HepG2 (cell line): Measurements from ENCODE around the gene GABRB3. TPM values are rescaled to one million over a fixed set of nuclear protein-coding genes. Genes with fewer than 3 reads are reported as not detected.

Source experiments
- ATAC-seq: fragments of 200-7000 bp; cut with Tn5 transposase; 3 replicates; pipeline ENCODE4 v1.9.1; 2020; ENCODE audit warnings: mild to moderate bottlenecking, moderate library complexity
- BruUV-seq: library from RNA; stranded (reverse); fragments of 400-500 nt; replicated peaks from 2 replicates; lab custom pipeline; 2021; lab: Mats Ljungman, UMichigan
- CTCF ChIA-PET: fragments of 300-600 bp; formaldehyde crosslinking; extraction: SDS; loops from one replicate; lab custom pipeline; 2021; ENCODE audit warnings: low total read pairs, inconsistent platforms, low intra/inter-chr PET ratio; lab: Yijun Ruan, JAX
- POLR2A ChIA-PET: fragments of 350-600 bp; sonication (Branson Sonifier 250); formaldehyde crosslinking; loops from one replicate; lab custom pipeline; 2020; ENCODE audit warnings: antibody characterized with exemption, inconsistent platforms; lab: Yijun Ruan, JAX
- DNase-seq: peaks from one replicate; pipeline ENCODE4 v3.0.0-alpha.2; 2015; ENCODE audit warnings: low spot score
- FAIRE-seq: peaks from 3 replicates; lab custom pipeline; 2011; peaks lifted over from hg19 to GRCh38; lab: Jason Lieb, UNC
- H2AFZ ChIP-seq: one replicate; pipeline ENCODE4 v1.6.1; 2011; ENCODE audit warnings: low read length, inconsistent platforms
- H3K27ac ChIP-seq: fragments of 300-600 bp; 3 replicates; pipeline ENCODE4 v1.8.0; 2011; ENCODE audit warnings: mixed run types, mild to moderate bottlenecking, mixed read lengths, low read length, inconsistent platforms; ENCODE audit not compliant: insufficient read depth; ENCODE audit errors: extremely low read length
- H3K27me3 ChIP-seq, 2 experiments: fragments of 200-600 bp in 1 of 2; 2 replicates in 1 of 2; 3 replicates in 1 of 2; pipeline versions ENCODE4 v1.6.0 to v1.8.0; 2011; ENCODE audit warnings: low read length in 2 of 2, mild to moderate bottlenecking in 2 of 2, moderate library complexity in 2 of 2, inconsistent platforms in 1 of 2; ENCODE audit not compliant: insufficient read depth in 2 of 2, control insufficient read depth in 1 of 2
- H3K36me3 ChIP-seq, 2 experiments: fragments of 200-600 bp in 1 of 2; replicated peaks in 1 of 2; 2 replicates in 1 of 2; 3 replicates in 1 of 2; pipeline versions ENCODE4 v1.5.1 to v1.8.0; 2011; ENCODE audit warnings: low read length in 2 of 2, inconsistent platforms in 1 of 2; ENCODE audit not compliant: insufficient read depth in 2 of 2, control insufficient read depth in 1 of 2
- H3K4me1 ChIP-seq: 2 replicates; pipeline ENCODE4 v1.5.1; 2012; ENCODE audit warnings: low read length, inconsistent platforms; ENCODE audit not compliant: insufficient read depth
- H3K4me2 ChIP-seq: 2 replicates; pipeline ENCODE4 v1.6.0; 2011; ENCODE audit warnings: low read depth, low read length, inconsistent platforms
- H3K4me3 ChIP-seq, 3 experiments: fragments of 200-600 bp in 1 of 3; sonication (generic), shearing (Covaris generic) in 1 of 3; replicated peaks in 1 of 3; 2 replicates each; pipeline ENCODE4 v1.5.1; 2011 to 2016; ENCODE audit warnings: low read length in 3 of 3, inconsistent platforms in 2 of 3, low read depth in 2 of 3, mild to moderate bottlenecking in 2 of 3, control low read depth in 1 of 3, mixed read lengths in 1 of 3; ENCODE audit not compliant: insufficient read depth in 1 of 3
- H3K79me2 ChIP-seq: one replicate; pipeline ENCODE4 v1.6.1; 2011; ENCODE audit warnings: low read length, inconsistent platforms; ENCODE audit not compliant: insufficient read depth
- H3K9ac ChIP-seq: 2 replicates; pipeline ENCODE4 v1.6.0; 2011; ENCODE audit warnings: mild to moderate bottlenecking, low read depth, low read length, inconsistent platforms; ENCODE audit not compliant: insufficient read depth
- H3K9me3 ChIP-seq: 2 replicates; pipeline ENCODE4 v1.5.1; 2012; ENCODE audit warnings: mild to moderate bottlenecking, low read length
- H4K20me1 ChIP-seq: 2 replicates; pipeline ENCODE4 v1.6.0; 2011; ENCODE audit warnings: inconsistent platforms, mild to moderate bottlenecking, low read length, moderate library complexity; ENCODE audit not compliant: insufficient read depth
- ATF2 ChIP-seq: sonication (generic); formaldehyde crosslinking; IDR thresholded peaks from 2 replicates; pipeline ENCODE4 v1.4.0; 2020; ENCODE audit warnings: missing genetic modification reagents
- CEBPG ChIP-seq: IDR thresholded peaks from 2 replicates; pipeline ENCODE4 v1.6.1; 2016
- DNMT3B ChIP-seq: conservative IDR thresholded peaks from 2 replicates; pipeline ENCODE4 v1.6.1; 2016; ENCODE audit warnings: missing biosample characterization, control low read depth
- STAT6 ChIP-seq: sonication (generic); formaldehyde crosslinking; IDR thresholded peaks from 2 replicates; pipeline ENCODE4 v1.4.0; 2020; ENCODE audit warnings: missing genetic modification reagents, mild to moderate bottlenecking, borderline replicate concordance
- THAP8 ChIP-seq: sonication (generic); formaldehyde crosslinking; IDR thresholded peaks from 2 replicates; pipeline ENCODE4 v1.5.1; 2020; ENCODE audit warnings: missing genetic modification reagents, mild to moderate bottlenecking, borderline replicate concordance
- WGBS: methylation state at CpG from one replicate; pipeline ENCODE4 v1.1.6; 2017; ENCODE audit warnings: low lambda C conversion rate; 5-methylcytosine and 5-hydroxymethylcytosine counted together
- in situ Hi-C: cut with HindIII; loops from 2 replicates; pipeline ENCODE4 v1.10.0; 2017; ENCODE audit warnings: low pct_unique_long_range_greater_than_20kb; ENCODE audit not compliant: extremely low pct_ligation_motif_present
- intact Hi-C: fragments of 100-400 bp; cut with micrococcal nuclease; formaldehyde crosslinking; loops from one replicate; pipeline ENCODE4 v1.10.0; 2022; ENCODE audit not compliant: unreplicated experiment
- polyA plus RNA-seq, 8 experiments: library from polyadenylated mRNA; depleted of rRNA in 3 of 8; stranded (reverse) in 7 of 8; unstranded in 1 of 8; fragments of >200 nt; fragmentation: Illumina TruSeq in 4 of 8; extraction: Trizol in 4 of 8; gene quantifications; 2 replicates each; pipeline versions ENCODE4 v1.2.1 to v1.2.3, GENCODE V29; 2011 to 2016; ENCODE audit warnings: low read depth in 4 of 8, missing spikeins in 1 of 8, mixed read lengths in 1 of 8; ENCODE audit not compliant: insufficient read depth in 1 of 8
- total RNA-seq, 5 experiments: library from RNA; depleted of rRNA; stranded (reverse); fragments of >200 nt; fragmentation: Illumina TruSeq; extraction: Trizol; gene quantifications; 2 replicates each; pipeline ENCODE4 v1.2.3, GENCODE V29; 2016; ENCODE audit warnings: low read depth in 1 of 5

The GABRB3 gene
- total and polyA plus RNA-seq, 2 of the 13 experiments (the other 11 are each of a cell fraction or from before 2014, with no cell fraction given), result not detected

GRCh38 chr15:26590676-26591075, 182.2 kb downstream of the GABRB3 start (continued):
- TF ChIP-seq THAP8 (CRISPR knock-in tag), result no peak
- TF ChIP-seq, all 625 proteins: peak for 0

GRCh38 chr15:26582840-26583239, 190.0 kb downstream of the GABRB3 start:
- CTCF ChIA-PET, result interaction anchor here (0.6 kb wide), 1 partner anchor 100 kb away, joined by 3 read pairs; no protein-coding TSS in a partner anchor
- no peak overlapping the region for H3K27ac ChIP-seq
- intact Hi-C loops (no loop called here), in situ Hi-C loops (no loop called here)
- no peaks in the 10 kb centered on the region for H3K79me2 ChIP-seq
- no peak overlapping the region for H3K4me2 ChIP-seq
- no TSS peak for BruUV-seq
- H3K36me3 ChIP-seq, result no peaks in the 10 kb centered on the region
- H4K20me1 ChIP-seq, result no peaks in the 10 kb centered on the region
- no peak overlapping the region for H2AFZ ChIP-seq
- H3K27me3 ChIP-seq, result no peaks in the 10 kb centered on the region
- no peak for TF ChIP-seq STAT6 (CRISPR knock-in tag)
- no peak for TF ChIP-seq CEBPG (CRISPR knock-in tag)
- TF ChIP-seq DNMT3B (CRISPR knock-in tag), result no peak
- TF ChIP-seq ATF2, result no peak
- peaks cover 94% of the 10 kb centered on the region for H3K9me3 ChIP-seq
- POLR2A ChIA-PET, result no interaction called here
- ATAC-seq (no peak), FAIRE-seq (no peak), DNase-seq (no peak)
- no peak overlapping the region for H3K9ac ChIP-seq
- H3K4me3 ChIP-seq, result no peak overlapping the region
- 19% methylated on average over 6 of the region's 6 CpGs for WGBS
- no peaks in the 10 kb centered on the region for H3K4me1 ChIP-seq
